ENCODE data around the gene C15orf62. TPM values are rescaled to one million over a fixed set of nuclear protein-coding genes. Genes with fewer than 3 reads are reported as not detected.
A peak's percentile ranks its signal among the peaks of the same experiment; 100 is the strongest.

The C15orf62 gene
- total and polyA plus RNA-seq, 8 donors, result 0.06 to 0.46 (median 0.16) TPM; not detected in 1

DNA sequence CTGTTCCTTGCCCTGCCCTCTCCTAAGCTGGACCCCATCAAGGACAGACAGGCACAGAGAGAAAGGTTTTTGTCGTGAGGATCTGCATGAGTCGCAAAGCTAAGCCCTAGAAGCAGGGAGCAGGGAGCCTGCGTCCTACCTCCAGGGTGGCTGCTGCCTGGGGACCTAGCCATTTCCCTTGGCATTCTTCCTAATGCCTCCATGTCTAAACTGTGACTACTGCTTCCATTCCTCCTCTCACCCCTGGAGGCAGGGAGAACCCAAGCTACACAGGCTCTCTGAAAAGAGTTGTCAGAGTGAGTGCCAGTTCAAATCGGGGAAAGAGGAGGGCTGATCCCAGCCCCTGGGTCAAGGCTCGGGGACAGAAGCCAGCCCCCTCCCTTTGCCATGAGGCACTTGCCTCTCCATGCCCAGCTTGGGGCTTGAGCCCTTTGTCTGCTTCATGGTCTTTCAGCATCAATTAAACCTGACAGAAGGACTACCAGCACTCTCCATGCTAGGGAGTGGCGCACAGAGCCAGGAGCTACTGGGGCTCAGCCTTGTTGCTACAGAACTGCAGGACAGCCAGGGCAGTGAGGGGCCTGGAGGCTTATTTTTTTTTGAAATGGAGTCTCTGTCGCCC, 3.5 kb upstream of the C15orf62 start:
- DNase-seq, result no peak
- TF ChIP-seq CTCF (IDR thresholded peaks at IDR 0.05), result no peak
- H3K4me1 ChIP-seq, result peaks cover 9 to 13% (median 9%) of the 10 kb centered on the region in 3 donors

DNA sequence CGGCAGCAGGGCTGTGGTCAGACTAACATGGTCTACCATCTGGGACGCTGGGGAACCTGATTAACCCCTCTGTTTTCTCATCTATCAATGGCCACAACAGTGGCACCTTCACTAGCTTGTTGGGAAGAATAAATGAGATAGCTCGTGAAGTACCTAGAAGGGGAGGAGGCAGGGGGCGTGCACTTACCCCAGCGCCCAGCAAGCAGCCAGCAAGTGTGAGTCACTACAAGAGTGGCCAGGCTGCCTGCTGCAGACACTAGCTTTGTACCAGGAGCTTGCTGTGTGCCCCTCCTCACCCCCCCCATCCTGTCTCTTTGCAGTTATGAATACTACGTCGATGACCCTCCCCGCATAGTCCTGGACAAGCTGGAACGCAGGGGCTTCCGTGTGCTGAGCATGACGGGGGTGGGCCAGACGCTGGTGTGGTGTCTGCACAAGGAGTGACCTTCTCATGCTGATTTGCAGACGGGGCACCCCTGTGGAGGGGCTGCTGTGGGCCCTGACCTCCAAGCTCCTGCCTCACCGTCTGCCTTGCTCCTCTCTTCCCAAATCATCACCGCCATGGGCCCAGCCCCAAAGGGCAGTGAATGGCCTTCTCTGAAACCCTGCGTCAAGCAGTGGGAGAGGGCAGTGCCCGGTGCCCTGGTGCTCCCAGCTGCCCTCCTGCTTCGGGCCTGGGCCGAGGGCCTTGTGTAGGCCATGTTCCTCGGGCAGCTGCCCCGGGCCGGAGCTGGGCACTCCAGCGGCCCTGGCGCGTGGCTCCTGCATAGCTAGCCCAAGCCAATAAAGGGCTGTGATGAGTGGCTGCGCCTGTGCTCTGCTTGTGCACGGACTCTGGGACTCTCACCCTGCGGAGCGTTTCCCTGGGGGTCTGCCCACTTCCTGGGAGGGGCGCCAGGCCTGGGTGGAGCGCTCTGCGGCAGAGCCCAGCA, 2.6 kb upstream of the C15orf62 start:
- no peak for FAIRE-seq
- no peak for TF ChIP-seq CTCF (IDR thresholded peaks at IDR 0.05)
- ATAC-seq, result no peak
- H3K4me3 ChIP-seq, result no peak overlapping the region
- H3K27me3 ChIP-seq, result no peaks in the 10 kb centered on the region
- no peaks in the 10 kb centered on the region for H3K36me3 ChIP-seq
- no peak overlapping the region for H3K27ac ChIP-seq
- H3K4me1 ChIP-seq, result peaks cover 9 to 13% (median 9%) of the 10 kb centered on the region in 3 donors
- no peaks in the 10 kb centered on the region for H3K9me3 ChIP-seq
- intact Hi-C loops (cut with DNase I), result no loop called here
- WGBS, 2 donors, result 92% methylated on average over 32 of the region's 32 CpGs
- DNase-seq, result no peak

More for the DNA sequence above, 3.5 kb upstream of the C15orf62 start:
- Histone ChIP-seq H3K4me3 (no peak overlapping the region), H3K9me3 (no peaks in the 10 kb centered on the region), H3K27ac (no peak overlapping the region), H3K36me3 (no peaks in the 10 kb centered on the region), H3K27me3 (no peaks in the 10 kb centered on the region)
- ATAC-seq, result no peak
- WGBS, 2 donors, result 72 to 77% methylated on average over 7 of the region's 7 CpGs
- FAIRE-seq, result no peak
- intact Hi-C loops (cut with DNase I), result no loop called here

DNA sequence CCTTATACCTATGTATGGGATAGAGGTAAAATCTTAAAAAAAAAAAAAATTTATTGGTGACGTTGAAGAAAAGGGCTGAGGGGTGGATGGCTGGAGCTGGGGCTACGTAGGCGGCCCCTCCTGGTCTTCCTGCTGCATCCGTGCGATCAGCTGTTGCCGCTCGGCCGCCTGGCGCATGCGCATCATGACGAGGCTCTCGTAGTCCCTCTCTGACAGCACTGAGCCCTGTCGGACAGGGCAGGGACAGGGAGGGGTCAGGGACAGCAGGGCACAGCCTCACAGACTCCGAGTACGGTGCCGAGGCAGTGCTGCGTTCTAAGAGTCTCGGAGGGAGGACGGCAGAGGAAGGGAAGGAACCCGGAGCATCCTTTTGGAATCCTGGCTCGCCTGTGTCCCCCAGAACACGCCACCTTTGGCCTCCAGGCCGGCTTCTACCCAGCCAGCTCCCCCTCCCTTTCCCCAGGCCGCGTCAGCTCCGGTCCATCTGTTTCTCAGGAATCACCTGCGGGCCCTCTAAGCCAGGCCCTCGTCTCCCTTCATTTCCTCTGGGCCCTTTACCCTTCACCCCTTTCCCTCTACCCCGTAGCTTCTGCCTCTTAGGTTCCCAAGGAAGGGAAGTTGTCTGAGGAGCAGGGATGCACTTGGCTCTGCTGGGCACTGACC, 1.8 kb upstream of the C15orf62 start:
- DNase-seq (no peak), FAIRE-seq (no peak), ATAC-seq (no peak)
- no peak overlapping the region for H3K4me3 ChIP-seq
- no peak overlapping the region for H3K27ac ChIP-seq
- H3K36me3 ChIP-seq, result no peaks in the 10 kb centered on the region
- H3K4me1 ChIP-seq, result peaks cover 5 to 13% (median 9%) of the 10 kb centered on the region in 3 donors
- no peak for TF ChIP-seq CTCF (IDR thresholded peaks at IDR 0.05)
- H3K9me3 ChIP-seq, result no peaks in the 10 kb centered on the region
- 88 to 91% methylated on average over 28 to 29 of the region's 29 CpGs for WGBS, 2 donors
- intact Hi-C loops (cut with DNase I), result no loop called here
- H3K27me3 ChIP-seq, result no peaks in the 10 kb centered on the region

DNA sequence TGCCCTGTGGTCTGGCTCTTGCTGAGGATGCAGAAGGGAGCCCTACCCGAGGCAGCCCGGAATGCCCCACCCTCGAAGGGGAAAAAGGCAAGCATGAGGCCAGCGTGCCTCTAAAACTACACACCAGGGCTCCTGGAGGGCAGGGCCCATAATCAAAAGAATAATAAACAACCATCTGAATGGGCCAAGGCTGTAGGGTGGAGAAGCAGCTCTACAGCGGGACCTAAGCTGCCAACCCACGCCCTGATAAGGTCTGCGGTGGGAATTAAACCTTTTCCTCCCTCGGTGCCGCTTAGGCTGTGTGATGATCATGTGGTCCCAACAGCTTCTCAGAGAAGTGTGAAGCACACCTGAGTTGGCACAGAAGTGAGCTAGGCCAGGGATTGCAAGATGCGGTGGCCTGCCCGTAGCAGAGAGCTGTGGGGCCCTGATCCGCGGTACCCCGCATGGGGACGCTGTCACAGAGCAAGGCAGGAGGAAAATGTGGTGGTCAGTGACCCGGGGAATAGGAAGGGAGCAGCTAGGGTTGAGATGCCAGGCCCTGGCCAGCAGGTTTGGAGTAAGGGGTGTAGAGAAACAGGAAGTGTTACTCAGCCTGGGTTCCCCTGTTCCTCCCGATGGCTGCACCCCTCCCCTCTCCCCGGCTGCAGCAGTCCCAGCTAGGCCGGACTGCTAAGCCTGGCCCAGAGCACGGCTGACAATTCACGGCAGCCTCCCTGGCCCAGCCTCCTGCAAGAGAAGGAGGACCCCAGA, 1.1 kb upstream of the C15orf62 start:
- H3K4me3 ChIP-seq, result no peak overlapping the region
- peak overlapping the region in 2 of 4 donors; percentile 43 to 51 for H3K27ac ChIP-seq
- H3K27me3 ChIP-seq, result no peaks in the 10 kb centered on the region
- H3K9me3 ChIP-seq, result no peaks in the 10 kb centered on the region
- peaks cover 0 to 6% (median 0%) of the 10 kb centered on the region in 3 donors for H3K36me3 ChIP-seq
- peaks cover 3 to 13% (median 9%) of the 10 kb centered on the region in 3 donors for H3K4me1 ChIP-seq
- no peak for ATAC-seq
- no peak for FAIRE-seq
- DNase-seq, result no peak
- intact Hi-C loops (cut with DNase I), result no loop called here
- no peak for TF ChIP-seq CTCF (IDR thresholded peaks at IDR 0.05)
- WGBS, 2 donors, result 85% methylated on average over 20 to 21 of the region's 21 CpGs
